SK-N-SH treated with all-trans-retinoic acid at 6 μM for 48 hours (cell line): ENCODE data around the gene HS1BP3.

Experiments
- ARNTL ChIP-seq: fragments of 450-650 bp; formaldehyde crosslinking; IDR thresholded peaks from 2 replicates; pipeline ENCODE4 v1.5.0; 2020; ENCODE audit warnings: low read depth, mild to moderate bottlenecking, moderate library complexity, borderline replicate concordance
- BACH2 ChIP-seq: fragments of 250-450 bp; sonication (Bioruptor Pico); IDR thresholded peaks from 2 replicates; pipeline ENCODE4 v1.9.0; 2021; ENCODE audit warnings: mild to moderate bottlenecking, borderline replicate concordance
- ISL1 ChIP-seq: fragments of 250-450 bp; sonication (Bioruptor Pico); IDR thresholded peaks from 2 replicates; pipeline ENCODE4 v2.1.2; 2022; ENCODE audit warnings: mild to moderate bottlenecking, moderate library complexity
- OSR1 ChIP-seq: fragments of 250-450 bp; sonication (Bioruptor Pico); IDR thresholded peaks from 2 replicates; pipeline ENCODE4 v1.8.0; 2022; ENCODE audit warnings: moderate library complexity, mild to moderate bottlenecking, inconsistent platforms
- PPARA ChIP-seq: fragments of 250-450 bp; sonication (Bioruptor Pico); IDR thresholded peaks from 2 replicates; pipeline ENCODE4 v1.5.0; 2020; ENCODE audit warnings: mild to moderate bottlenecking, borderline replicate concordance
- RARB ChIP-seq: fragments of 250-450 bp; sonication (Bioruptor Pico); IDR thresholded peaks from 2 replicates; pipeline ENCODE4 v1.8.0; 2021; ENCODE audit warnings: mild to moderate bottlenecking, moderate library complexity
- ZFP3 ChIP-seq: fragments of 250-450 bp; sonication (Bioruptor Pico); IDR thresholded peaks from 2 replicates; pipeline ENCODE4 v1.5.0; 2020; ENCODE audit warnings: mild to moderate bottlenecking, moderate library complexity
- ZFP30 ChIP-seq: fragments of 450-650 bp; formaldehyde crosslinking; IDR thresholded peaks from 2 replicates; pipeline ENCODE4 v1.5.0; 2022; ENCODE audit warnings: mild to moderate bottlenecking, moderate library complexity
- ZNF70 ChIP-seq: fragments of 450-650 bp; formaldehyde crosslinking; IDR thresholded peaks from 2 replicates; pipeline ENCODE4 v1.5.0; 2020; ENCODE audit warnings: mild to moderate bottlenecking, moderate library complexity
- TF ChIP-seq, protein P1 (sequence below): fragments of 250-450 bp; sonication (Bioruptor Pico); IDR thresholded peaks from 2 replicates; pipeline ENCODE4 v1.5.1; 2021; ENCODE audit warnings: mild to moderate bottlenecking, moderate library complexity
- TF ChIP-seq, protein P2 (sequence below): fragments of 250-450 bp; sonication (Bioruptor Pico); IDR thresholded peaks from 2 replicates; pipeline ENCODE4 v1.8.0; 2020; ENCODE audit warnings: mild to moderate bottlenecking, moderate library complexity, borderline replicate concordance
- TF ChIP-seq, protein P3 (sequence below): fragments of 250-450 bp; sonication (Bioruptor Pico); IDR thresholded peaks from 2 replicates; pipeline ENCODE4 v1.5.0; 2020; ENCODE audit warnings: mild to moderate bottlenecking, moderate library complexity
- TF ChIP-seq, protein P4 (sequence below): fragments of 250-450 bp; sonication (Bioruptor Pico); IDR thresholded peaks from 2 replicates; pipeline ENCODE4 v1.8.0; 2021; ENCODE audit warnings: low read depth, mild to moderate bottlenecking, moderate library complexity, borderline replicate concordance
- TF ChIP-seq, protein P5 (sequence below): fragments of 250-450 bp; sonication (Bioruptor Pico); IDR thresholded peaks from 2 replicates; pipeline ENCODE4 v1.5.1; 2020; ENCODE audit warnings: low read depth, mild to moderate bottlenecking, moderate library complexity

DNA sequence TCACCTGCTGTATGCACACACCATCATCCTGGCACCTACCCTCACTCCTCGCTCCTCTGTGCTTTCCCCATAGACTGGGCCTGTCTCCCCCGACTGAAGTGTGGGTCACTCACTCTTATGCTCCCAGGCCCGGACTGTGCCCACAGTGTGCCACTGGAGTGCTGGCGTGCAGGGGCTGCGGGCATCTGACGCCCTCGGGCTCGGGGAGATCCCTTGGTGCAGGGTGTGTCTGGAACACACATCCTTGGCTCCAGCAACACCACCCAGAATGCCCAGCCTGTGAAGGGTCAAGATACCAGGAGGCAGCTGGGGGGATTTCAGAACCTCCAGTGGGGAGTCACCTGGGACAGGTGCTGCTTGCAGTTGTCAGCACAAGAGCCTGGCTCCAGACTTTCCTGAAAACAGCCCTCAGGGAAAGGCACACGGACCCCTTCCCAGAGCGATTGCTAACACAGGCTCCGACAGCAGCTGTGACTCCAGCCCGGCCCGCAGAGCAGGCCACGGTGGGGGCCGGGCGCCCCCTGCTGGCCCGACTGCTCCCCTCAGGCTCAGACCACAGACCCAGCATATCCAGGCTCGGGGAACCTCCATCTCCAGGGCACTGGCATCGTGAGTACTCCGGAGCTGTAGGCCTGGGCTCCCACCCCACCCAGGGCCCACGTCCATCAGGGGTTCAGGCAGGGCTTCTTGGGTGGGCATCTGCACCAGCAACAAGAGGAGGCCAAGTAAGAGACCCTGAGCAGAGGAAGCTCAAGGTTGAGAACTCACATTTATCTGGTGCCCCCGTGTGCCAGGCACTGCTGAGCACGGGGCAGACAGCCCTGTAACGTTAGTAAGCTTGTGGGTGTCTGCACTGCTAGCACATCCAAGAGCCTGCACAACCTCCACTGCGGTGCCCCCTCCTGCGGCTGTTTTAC lies 8.6 kb downstream of the HS1BP3 start:
- TF ChIP-seq, protein P1, sequence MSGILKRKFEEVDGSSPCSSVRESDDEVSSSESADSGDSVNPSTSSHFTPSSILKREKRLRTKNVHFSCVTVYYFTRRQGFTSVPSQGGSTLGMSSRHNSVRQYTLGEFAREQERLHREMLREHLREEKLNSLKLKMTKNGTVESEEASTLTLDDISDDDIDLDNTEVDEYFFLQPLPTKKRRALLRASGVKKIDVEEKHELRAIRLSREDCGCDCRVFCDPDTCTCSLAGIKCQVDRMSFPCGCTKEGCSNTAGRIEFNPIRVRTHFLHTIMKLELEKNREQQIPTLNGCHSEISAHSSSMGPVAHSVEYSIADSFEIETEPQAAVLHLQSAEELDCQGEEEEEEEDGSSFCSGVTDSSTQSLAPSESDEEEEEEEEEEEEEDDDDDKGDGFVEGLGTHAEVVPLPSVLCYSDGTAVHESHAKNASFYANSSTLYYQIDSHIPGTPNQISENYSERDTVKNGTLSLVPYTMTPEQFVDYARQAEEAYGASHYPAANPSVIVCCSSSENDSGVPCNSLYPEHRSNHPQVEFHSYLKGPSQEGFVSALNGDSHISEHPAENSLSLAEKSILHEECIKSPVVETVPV (CRISPR knock-in tag) = no peak
- TF ChIP-seq, protein P2, sequence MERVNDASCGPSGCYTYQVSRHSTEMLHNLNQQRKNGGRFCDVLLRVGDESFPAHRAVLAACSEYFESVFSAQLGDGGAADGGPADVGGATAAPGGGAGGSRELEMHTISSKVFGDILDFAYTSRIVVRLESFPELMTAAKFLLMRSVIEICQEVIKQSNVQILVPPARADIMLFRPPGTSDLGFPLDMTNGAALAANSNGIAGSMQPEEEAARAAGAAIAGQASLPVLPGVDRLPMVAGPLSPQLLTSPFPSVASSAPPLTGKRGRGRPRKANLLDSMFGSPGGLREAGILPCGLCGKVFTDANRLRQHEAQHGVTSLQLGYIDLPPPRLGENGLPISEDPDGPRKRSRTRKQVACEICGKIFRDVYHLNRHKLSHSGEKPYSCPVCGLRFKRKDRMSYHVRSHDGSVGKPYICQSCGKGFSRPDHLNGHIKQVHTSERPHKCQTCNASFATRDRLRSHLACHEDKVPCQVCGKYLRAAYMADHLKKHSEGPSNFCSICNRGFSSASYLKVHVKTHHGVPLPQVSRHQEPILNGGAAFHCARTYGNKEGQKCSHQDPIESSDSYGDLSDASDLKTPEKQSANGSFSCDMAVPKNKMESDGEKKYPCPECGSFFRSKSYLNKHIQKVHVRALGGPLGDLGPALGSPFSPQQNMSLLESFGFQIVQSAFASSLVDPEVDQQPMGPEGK (CRISPR knock-in tag) = no peak
- TF ChIP-seq, protein P3, sequence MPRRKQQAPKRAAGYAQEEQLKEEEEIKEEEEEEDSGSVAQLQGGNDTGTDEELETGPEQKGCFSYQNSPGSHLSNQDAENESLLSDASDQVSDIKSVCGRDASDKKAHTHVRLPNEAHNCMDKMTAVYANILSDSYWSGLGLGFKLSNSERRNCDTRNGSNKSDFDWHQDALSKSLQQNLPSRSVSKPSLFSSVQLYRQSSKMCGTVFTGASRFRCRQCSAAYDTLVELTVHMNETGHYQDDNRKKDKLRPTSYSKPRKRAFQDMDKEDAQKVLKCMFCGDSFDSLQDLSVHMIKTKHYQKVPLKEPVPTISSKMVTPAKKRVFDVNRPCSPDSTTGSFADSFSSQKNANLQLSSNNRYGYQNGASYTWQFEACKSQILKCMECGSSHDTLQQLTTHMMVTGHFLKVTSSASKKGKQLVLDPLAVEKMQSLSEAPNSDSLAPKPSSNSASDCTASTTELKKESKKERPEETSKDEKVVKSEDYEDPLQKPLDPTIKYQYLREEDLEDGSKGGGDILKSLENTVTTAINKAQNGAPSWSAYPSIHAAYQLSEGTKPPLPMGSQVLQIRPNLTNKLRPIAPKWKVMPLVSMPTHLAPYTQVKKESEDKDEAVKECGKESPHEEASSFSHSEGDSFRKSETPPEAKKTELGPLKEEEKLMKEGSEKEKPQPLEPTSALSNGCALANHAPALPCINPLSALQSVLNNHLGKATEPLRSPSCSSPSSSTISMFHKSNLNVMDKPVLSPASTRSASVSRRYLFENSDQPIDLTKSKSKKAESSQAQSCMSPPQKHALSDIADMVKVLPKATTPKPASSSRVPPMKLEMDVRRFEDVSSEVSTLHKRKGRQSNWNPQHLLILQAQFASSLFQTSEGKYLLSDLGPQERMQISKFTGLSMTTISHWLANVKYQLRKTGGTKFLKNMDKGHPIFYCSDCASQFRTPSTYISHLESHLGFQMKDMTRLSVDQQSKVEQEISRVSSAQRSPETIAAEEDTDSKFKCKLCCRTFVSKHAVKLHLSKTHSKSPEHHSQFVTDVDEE (CRISPR knock-in tag) = no peak
- no peak for TF ChIP-seq ARNTL (CRISPR knock-in tag)
- no peak for TF ChIP-seq BACH2
- no peak for TF ChIP-seq ISL1 (CRISPR knock-in tag)
- no peak for TF ChIP-seq ZFP30 (CRISPR knock-in tag)
- no peak for TF ChIP-seq RARB
- TF ChIP-seq, protein P4, sequence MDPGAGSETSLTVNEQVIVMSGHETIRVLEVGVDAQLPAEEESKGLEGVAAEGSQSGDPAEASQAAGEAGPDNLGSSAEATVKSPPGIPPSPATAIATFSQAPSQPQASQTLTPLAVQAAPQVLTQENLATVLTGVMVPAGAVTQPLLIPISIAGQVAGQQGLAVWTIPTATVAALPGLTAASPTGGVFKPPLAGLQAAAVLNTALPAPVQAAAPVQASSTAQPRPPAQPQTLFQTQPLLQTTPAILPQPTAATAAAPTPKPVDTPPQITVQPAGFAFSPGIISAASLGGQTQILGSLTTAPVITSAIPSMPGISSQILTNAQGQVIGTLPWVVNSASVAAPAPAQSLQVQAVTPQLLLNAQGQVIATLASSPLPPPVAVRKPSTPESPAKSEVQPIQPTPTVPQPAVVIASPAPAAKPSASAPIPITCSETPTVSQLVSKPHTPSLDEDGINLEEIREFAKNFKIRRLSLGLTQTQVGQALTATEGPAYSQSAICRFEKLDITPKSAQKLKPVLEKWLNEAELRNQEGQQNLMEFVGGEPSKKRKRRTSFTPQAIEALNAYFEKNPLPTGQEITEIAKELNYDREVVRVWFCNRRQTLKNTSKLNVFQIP = no peak
- no peak for TF ChIP-seq OSR1 (CRISPR knock-in tag)
- TF ChIP-seq, protein P5, sequence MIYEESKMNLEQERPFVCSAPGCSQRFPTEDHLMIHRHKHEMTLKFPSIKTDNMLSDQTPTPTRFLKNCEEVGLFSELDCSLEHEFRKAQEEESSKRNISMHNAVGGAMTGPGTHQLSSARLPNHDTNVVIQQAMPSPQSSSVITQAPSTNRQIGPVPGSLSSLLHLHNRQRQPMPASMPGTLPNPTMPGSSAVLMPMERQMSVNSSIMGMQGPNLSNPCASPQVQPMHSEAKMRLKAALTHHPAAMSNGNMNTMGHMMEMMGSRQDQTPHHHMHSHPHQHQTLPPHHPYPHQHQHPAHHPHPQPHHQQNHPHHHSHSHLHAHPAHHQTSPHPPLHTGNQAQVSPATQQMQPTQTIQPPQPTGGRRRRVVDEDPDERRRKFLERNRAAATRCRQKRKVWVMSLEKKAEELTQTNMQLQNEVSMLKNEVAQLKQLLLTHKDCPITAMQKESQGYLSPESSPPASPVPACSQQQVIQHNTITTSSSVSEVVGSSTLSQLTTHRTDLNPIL = no peak
- TF ChIP-seq PPARA (CRISPR knock-in tag) = no peak
- TF ChIP-seq ZNF70 (CRISPR knock-in tag) = no peak
- no peak for TF ChIP-seq ZFP3 (CRISPR knock-in tag)
